SK-N-SH (cell line): ENCODE data around the gene PDIA6. TPM values are rescaled to one million over a fixed set of nuclear protein-coding genes. Genes with fewer than 3 reads are reported as not detected.

Experiments used
- CTCF ChIA-PET: fragments of 300-600, 350-600 bp; formaldehyde crosslinking; extraction: SDS; loops from one replicate; lab custom pipeline; 2021; lab: Yijun Ruan, JAX
- POLR2A ChIA-PET: fragments of 350-600 bp; sonication (Branson Sonifier 250); formaldehyde crosslinking; extraction: SDS; loops from one replicate; lab custom pipeline; 2020; ENCODE audit warnings: antibody characterized with exemption, inconsistent platforms; lab: Yijun Ruan, JAX
- DNase-seq: peaks from one replicate; pipeline ENCODE4 v3.0.0; 2012
- H2AFZ ChIP-seq: fragments of 200-600 bp; sonication (generic); 2 replicates; pipeline ENCODE4 v1.8.1; 2016; ENCODE audit warnings: antibody characterized with exemption, mild to moderate bottlenecking, low read depth
- H3F3A ChIP-seq: fragments of 200-600 bp; sonication (generic); replicated peaks from 2 replicates; pipeline ENCODE3; 2016; ENCODE audit warnings: antibody characterized with exemption, mild to moderate bottlenecking; ENCODE audit not compliant: insufficient read depth
- H3K27ac ChIP-seq, 2 experiments: fragments of 200-500 bp in 1 of 2; fragments of 200-600 bp in 1 of 2; sonication (Bioruptor generic) in 1 of 2; sonication (generic), shearing (Covaris generic) in 1 of 2; 2 replicates each; pipeline versions ENCODE4 v1.5.1 to v1.6.1; 2014 to 2016; ENCODE audit warnings: low read depth in 2 of 2, inconsistent platforms in 1 of 2, low read length in 1 of 2, mild to moderate bottlenecking in 1 of 2, mixed read lengths in 1 of 2
- H3K27me3 ChIP-seq: fragments of 200-600 bp; sonication (generic), shearing (Covaris generic); 2 replicates; pipeline ENCODE4 v1.6.1; 2016; ENCODE audit warnings: mixed run types; ENCODE audit not compliant: insufficient read depth
- H3K36me3 ChIP-seq, 2 experiments: fragments of 200-500 bp in 1 of 2; fragments of 200-600 bp in 1 of 2; sonication (Bioruptor generic) in 1 of 2; sonication (generic) in 1 of 2; replicated peaks in 1 of 2; 2 replicates each; pipeline versions ENCODE3 to v1.5.1; 2014 to 2016; ENCODE audit warnings: low read length in 1 of 2, mild to moderate bottlenecking in 1 of 2; ENCODE audit not compliant: insufficient read depth in 2 of 2, control insufficient read depth in 1 of 2
- H3K4me1 ChIP-seq, 2 experiments: fragments of 200-500 bp in 1 of 2; fragments of 200-600 bp in 1 of 2; sonication (Bioruptor generic) in 1 of 2; sonication (generic), shearing (Covaris generic) in 1 of 2; 2 replicates each; pipeline versions ENCODE4 v1.5.1 to v1.6.1; 2014 to 2016; ENCODE audit warnings: low read depth in 1 of 2, low read length in 1 of 2, mixed run types in 1 of 2; ENCODE audit not compliant: insufficient read depth in 2 of 2, control insufficient read depth in 1 of 2
- H3K4me2 ChIP-seq: fragments of 200-600 bp; sonication (generic), shearing (Covaris generic); 2 replicates; pipeline ENCODE4 v1.6.1; 2017; ENCODE audit warnings: mixed run types
- H3K4me3 ChIP-seq, 2 experiments: fragments of 200-500 bp in 1 of 2; fragments of 200-600 bp in 1 of 2; sonication (Bioruptor generic) in 1 of 2; sonication (generic), shearing (Covaris generic) in 1 of 2; 2 replicates each; pipeline versions ENCODE4 v1.5.1 to v1.8.1; 2014 to 2016; ENCODE audit warnings: low read depth in 2 of 2, inconsistent platforms in 1 of 2, low read length in 1 of 2, mild to moderate bottlenecking in 1 of 2, mixed read lengths in 1 of 2, moderate library complexity in 1 of 2
- H3K79me2 ChIP-seq: fragments of 200-600 bp; sonication (generic); 2 replicates; pipeline ENCODE4 v1.8.1; 2017; ENCODE audit warnings: mild to moderate bottlenecking; ENCODE audit not compliant: insufficient read depth
- H3K9ac ChIP-seq: fragments of 200-600 bp; sonication (generic); 2 replicates; pipeline ENCODE4 v1.6.1; 2017; ENCODE audit warnings: mixed run types
- H3K9me2 ChIP-seq: fragments of 200-600 bp; sonication (generic); 2 replicates; pipeline ENCODE4 v1.6.1; 2017; ENCODE audit warnings: mixed run types
- H3K9me3 ChIP-seq: fragments of 200-600 bp; sonication (generic); 2 replicates; pipeline ENCODE4 v1.6.1; 2017; ENCODE audit warnings: mixed run types, mild to moderate bottlenecking, moderate library complexity
- H4K20me1 ChIP-seq: fragments of 200-600 bp; sonication (generic); 2 replicates; pipeline ENCODE4 v1.6.1; 2017; ENCODE audit warnings: mild to moderate bottlenecking, mixed run types; ENCODE audit not compliant: insufficient read depth
- ELF1 ChIP-seq: IDR thresholded peaks from 2 replicates; pipeline ENCODE4 v1.4.0; 2012
- JUND ChIP-seq: IDR thresholded peaks from 2 replicates; pipeline ENCODE4 v1.4.0; 2012
- MEF2A ChIP-seq: IDR thresholded peaks from 2 replicates; pipeline ENCODE4 v1.4.0; 2012; ENCODE audit warnings: low read depth, borderline replicate concordance
- MXI1 ChIP-seq: IDR thresholded peaks from 2 replicates; pipeline ENCODE4 v1.6.1; 2012; ENCODE audit warnings: mild to moderate bottlenecking, low read depth, low read length, improper control_type of control experiment
- POLR2AphosphoS5 ChIP-seq: IDR thresholded peaks from 2 replicates; pipeline ENCODE4 v1.6.1; 2012; ENCODE audit warnings: low read depth, low read length
- SIN3A ChIP-seq: IDR thresholded peaks from 2 replicates; pipeline ENCODE4 v1.6.1; 2012; ENCODE audit warnings: low read depth, mild to moderate bottlenecking, low read length, moderate library complexity, borderline replicate concordance
- TAF1 ChIP-seq: IDR thresholded peaks from 2 replicates; pipeline ENCODE4 v1.6.1; 2012; ENCODE audit warnings: low read depth, mild to moderate bottlenecking, low read length, moderate library complexity, borderline replicate concordance
- TCF12 ChIP-seq: IDR thresholded peaks from 2 replicates; pipeline ENCODE4 v1.4.0; 2012
- YY1 ChIP-seq: IDR thresholded peaks from 2 replicates; pipeline ENCODE4 v1.4.0; 2012; ENCODE audit warnings: low read depth, mild to moderate bottlenecking
- WGBS: methylation state at CpG from one replicate; pipeline ENCODE4 v1.1.6; 2017; ENCODE audit warnings: low lambda C conversion rate; 5-methylcytosine and 5-hydroxymethylcytosine counted together
- polyA plus RNA-seq, 3 experiments: library from polyadenylated mRNA; depleted of rRNA; stranded (reverse); fragments of >200 nt; gene quantifications; 2 replicates each; pipeline ENCODE4 v1.2.3, GENCODE V29; 2012
- TF ChIP-seq, protein P1 (sequence below): IDR thresholded peaks from 2 replicates; pipeline ENCODE4 v1.6.1; 2012; ENCODE audit warnings: mild to moderate bottlenecking, low read depth, low read length, moderate library complexity
- TF ChIP-seq, protein P2 (sequence below): IDR thresholded peaks from 2 replicates; pipeline ENCODE4; 2012

PDIA6 gene
- polyA plus RNA-seq, 1 of the 3 experiments (the other 2 are of a cell fraction) = 325 TPM

DNA sequence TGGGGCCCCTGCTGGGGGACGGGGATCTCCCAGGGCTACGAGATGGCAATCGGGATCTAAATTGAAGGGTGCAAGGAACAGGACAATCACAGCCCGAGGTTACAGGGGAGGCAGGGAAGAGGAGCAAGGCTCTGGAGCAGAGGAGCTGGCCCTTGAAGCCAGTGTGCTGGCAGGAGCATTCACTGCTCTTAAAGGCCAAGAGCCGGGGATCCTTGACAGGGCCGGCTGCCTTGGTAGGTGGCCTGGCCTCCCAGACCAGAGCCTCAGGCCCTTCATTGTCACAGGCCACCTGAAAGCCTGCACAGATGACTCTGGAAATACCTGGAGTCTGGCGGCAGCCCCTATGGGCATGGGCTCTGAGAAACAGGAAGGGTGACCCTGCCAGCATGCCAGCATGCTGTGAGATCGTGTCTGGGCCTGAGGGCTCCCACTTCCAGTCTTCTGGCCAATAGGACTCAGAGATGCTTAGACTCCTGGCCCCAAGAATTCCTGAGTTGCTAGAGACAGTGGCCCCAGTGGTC, 38.7 kb downstream of the PDIA6 start (continued):
- TF ChIP-seq, protein P1, sequence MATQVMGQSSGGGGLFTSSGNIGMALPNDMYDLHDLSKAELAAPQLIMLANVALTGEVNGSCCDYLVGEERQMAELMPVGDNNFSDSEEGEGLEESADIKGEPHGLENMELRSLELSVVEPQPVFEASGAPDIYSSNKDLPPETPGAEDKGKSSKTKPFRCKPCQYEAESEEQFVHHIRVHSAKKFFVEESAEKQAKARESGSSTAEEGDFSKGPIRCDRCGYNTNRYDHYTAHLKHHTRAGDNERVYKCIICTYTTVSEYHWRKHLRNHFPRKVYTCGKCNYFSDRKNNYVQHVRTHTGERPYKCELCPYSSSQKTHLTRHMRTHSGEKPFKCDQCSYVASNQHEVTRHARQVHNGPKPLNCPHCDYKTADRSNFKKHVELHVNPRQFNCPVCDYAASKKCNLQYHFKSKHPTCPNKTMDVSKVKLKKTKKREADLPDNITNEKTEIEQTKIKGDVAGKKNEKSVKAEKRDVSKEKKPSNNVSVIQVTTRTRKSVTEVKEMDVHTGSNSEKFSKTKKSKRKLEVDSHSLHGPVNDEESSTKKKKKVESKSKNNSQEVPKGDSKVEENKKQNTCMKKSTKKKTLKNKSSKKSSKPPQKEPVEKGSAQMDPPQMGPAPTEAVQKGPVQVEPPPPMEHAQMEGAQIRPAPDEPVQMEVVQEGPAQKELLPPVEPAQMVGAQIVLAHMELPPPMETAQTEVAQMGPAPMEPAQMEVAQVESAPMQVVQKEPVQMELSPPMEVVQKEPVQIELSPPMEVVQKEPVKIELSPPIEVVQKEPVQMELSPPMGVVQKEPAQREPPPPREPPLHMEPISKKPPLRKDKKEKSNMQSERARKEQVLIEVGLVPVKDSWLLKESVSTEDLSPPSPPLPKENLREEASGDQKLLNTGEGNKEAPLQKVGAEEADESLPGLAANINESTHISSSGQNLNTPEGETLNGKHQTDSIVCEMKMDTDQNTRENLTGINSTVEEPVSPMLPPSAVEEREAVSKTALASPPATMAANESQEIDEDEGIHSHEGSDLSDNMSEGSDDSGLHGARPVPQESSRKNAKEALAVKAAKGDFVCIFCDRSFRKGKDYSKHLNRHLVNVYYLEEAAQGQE = no peak
- TF ChIP-seq YY1 (no peak), TCF12 (no peak), SIN3A (no peak)

DNA sequence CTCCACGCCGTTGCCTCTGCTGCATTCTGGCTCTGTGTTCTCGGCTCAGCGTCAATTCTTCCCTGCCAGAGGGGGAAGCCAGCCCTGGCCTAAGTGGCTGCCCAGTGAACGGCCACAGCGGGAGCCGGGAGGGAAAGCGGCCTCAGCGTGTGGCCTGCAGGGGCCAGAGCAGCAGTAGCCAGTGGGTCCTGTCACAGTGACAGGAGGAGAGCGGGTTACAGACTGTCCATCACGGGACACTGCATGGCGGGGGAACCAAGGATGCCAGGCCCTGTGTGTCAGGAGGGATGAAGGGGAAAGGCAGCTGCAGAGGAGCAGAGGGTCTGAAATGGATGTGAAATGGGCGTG, 39.7 kb downstream of the PDIA6 start:
- Histone ChIP-seq H3K9ac (no peak overlapping the region), H3K36me3 (no peaks in the 10 kb centered on the region), H4K20me1 (no peaks in the 10 kb centered on the region)
- TF ChIP-seq MEF2A (no peak), TAF1 (no peak), POLR2AphosphoS5 (no peak), ELF1 (no peak), JUND (no peak), MXI1 (no peak)
- TF ChIP-seq, protein P2, sequence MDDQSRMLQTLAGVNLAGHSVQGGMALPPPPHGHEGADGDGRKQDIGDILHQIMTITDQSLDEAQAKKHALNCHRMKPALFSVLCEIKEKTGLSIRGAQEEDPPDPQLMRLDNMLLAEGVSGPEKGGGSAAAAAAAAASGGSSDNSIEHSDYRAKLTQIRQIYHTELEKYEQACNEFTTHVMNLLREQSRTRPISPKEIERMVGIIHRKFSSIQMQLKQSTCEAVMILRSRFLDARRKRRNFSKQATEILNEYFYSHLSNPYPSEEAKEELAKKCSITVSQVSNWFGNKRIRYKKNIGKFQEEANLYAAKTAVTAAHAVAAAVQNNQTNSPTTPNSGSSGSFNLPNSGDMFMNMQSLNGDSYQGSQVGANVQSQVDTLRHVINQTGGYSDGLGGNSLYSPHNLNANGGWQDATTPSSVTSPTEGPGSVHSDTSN = no peak
- TF ChIP-seq, all 33 proteins: peak for 0
- Histone ChIP-seq H3K4me3 (no peak overlapping the region), H3K27me3 (0 out of 2 replicates have a peak, but pooled peaks cover 5% of the 10 kb centered on the region), H3K9me3 (no peaks in the 10 kb centered on the region), H3K79me2 (no peaks in the 10 kb centered on the region), H2AFZ (no peak overlapping the region), H3K4me2 (no peak overlapping the region), H3K9me2 (no peaks in the 10 kb centered on the region), H3F3A (no peaks in the 10 kb centered on the region), H3K4me1 (peaks cover 0 to 21% of the 10 kb centered on the region in 2 experiments; a peak in 1 of 4 replicates), H3K27ac (no peak overlapping the region)
- POLR2A ChIA-PET = no interaction called here
- CTCF ChIA-PET = interaction anchor here (1.4 kb wide), 1 partner anchor 60 kb away, joined by 4 read pairs; no protein-coding TSS in a partner anchor
- peak; percentile 39 for DNase-seq
- 91% methylated on average over 13 of the region's 13 CpGs for WGBS
